K562 (cell line): ENCODE measurements around the gene PPP1R1C. TPM values are rescaled to one million over a fixed set of nuclear protein-coding genes. Genes with fewer than 3 reads are reported as not detected.

Experiments used
- ATAC-seq: fragments of 200-7000 bp; cut with Tn5 transposase; 3 replicates; pipeline ENCODE4 v1.9.1; 2020; ENCODE audit warnings: moderate library complexity
- BruUV-seq: library from RNA; stranded (reverse); fragments of 400-500 nt; replicated peaks from 2 replicates; lab custom pipeline; 2021; lab: Mats Ljungman, UMichigan
- CTCF ChIA-PET: fragments of 300-600 bp; formaldehyde crosslinking; extraction: SDS; loops from one replicate; lab custom pipeline; 2021; ENCODE audit warnings: low intra/inter-chr PET ratio; lab: Yijun Ruan, JAX
- POLR2A ChIA-PET: fragments of 300-600, 350-650 bp; sonication (Branson Sonifier 250); formaldehyde crosslinking; extraction: SDS; loops from one replicate; lab custom pipeline; 2021; ENCODE audit warnings: antibody characterized with exemption, inconsistent platforms; lab: Yijun Ruan, JAX
- DNase-seq, 4 experiments: peaks; one replicate each; pipeline versions ENCODE4 v3.0.0 to v3.0.0-alpha.2; 2011 to 2018; ENCODE audit warnings: low spot score in 3 of 4, mixed read lengths in 3 of 4; ENCODE audit errors: extremely low read depth in 1 of 4
- FAIRE-seq: peaks from 2 replicates; lab custom pipeline; 2011; peaks lifted over from hg19 to GRCh38; lab: Jason Lieb, UNC
- H2AFZ ChIP-seq: 2 replicates; pipeline ENCODE4 v1.6.0; 2011; ENCODE audit warnings: low read depth, low read length, control low read depth, inconsistent platforms
- H3K27ac ChIP-seq: fragments of 200-600 bp; 3 replicates; pipeline ENCODE4 v1.8.0; 2011; ENCODE audit warnings: low read depth, mild to moderate bottlenecking, control low read depth, inconsistent platforms, low read length, moderate library complexity, mixed read lengths; ENCODE audit errors: extremely low read depth
- H3K27me3 ChIP-seq, 2 experiments: fragments of 300-600 bp in 1 of 2; 2 replicates in 1 of 2; 3 replicates in 1 of 2; pipeline versions ENCODE4 v1.6.0 to v1.8.0; 2011; ENCODE audit warnings: inconsistent platforms in 2 of 2, low read length in 2 of 2, mild to moderate bottlenecking in 1 of 2, mixed read lengths in 1 of 2, moderate library complexity in 1 of 2; ENCODE audit not compliant: control insufficient read depth in 2 of 2, insufficient read depth in 2 of 2
- H3K36me3 ChIP-seq: fragments of 300-600 bp; 3 replicates; pipeline ENCODE4 v1.8.0; 2011; ENCODE audit warnings: mild to moderate bottlenecking, low read length, inconsistent platforms; ENCODE audit not compliant: control insufficient read depth, insufficient read depth
- H3K4me1 ChIP-seq, 2 experiments: fragments of 200-600 bp in 1 of 2; replicated peaks in 1 of 2; 2 replicates in 1 of 2; 3 replicates in 1 of 2; pipeline versions ENCODE4 v1.5.1 to v1.8.0; 2011; ENCODE audit warnings: inconsistent platforms in 2 of 2, low read length in 2 of 2, mild to moderate bottlenecking in 1 of 2, mixed read lengths in 1 of 2, moderate library complexity in 1 of 2; ENCODE audit not compliant: control insufficient read depth in 2 of 2, insufficient read depth in 2 of 2
- H3K4me2 ChIP-seq: 2 replicates; pipeline ENCODE4 v1.6.1; 2011; ENCODE audit warnings: low read length, control low read depth, inconsistent platforms, mixed read lengths; ENCODE audit not compliant: insufficient read depth
- H3K4me3 ChIP-seq: fragments of 200-600 bp; sonication (generic), shearing (Covaris generic); 2 replicates; pipeline ENCODE4 v1.5.1; 2016; ENCODE audit warnings: control low read depth, inconsistent platforms
- H3K79me2 ChIP-seq: fragments of 200-600 bp; 3 replicates; pipeline ENCODE4 v1.8.0; 2011; ENCODE audit warnings: low read length, inconsistent platforms; ENCODE audit not compliant: control insufficient read depth, insufficient read depth
- H3K9ac ChIP-seq, 2 experiments: 2 replicates each; pipeline versions ENCODE4 v1.6.0 to v1.6.1; 2011; ENCODE audit warnings: low read depth in 2 of 2, low read length in 2 of 2, control low read depth in 1 of 2, inconsistent platforms in 1 of 2, mild to moderate bottlenecking in 1 of 2, mixed read lengths in 1 of 2; ENCODE audit not compliant: insufficient read depth in 1 of 2
- H3K9me1 ChIP-seq: one replicate; pipeline ENCODE4 v1.6.0; 2011; ENCODE audit warnings: inconsistent platforms, mild to moderate bottlenecking, low read length, moderate library complexity; ENCODE audit not compliant: control insufficient read depth, insufficient read depth
- H3K9me3 ChIP-seq: replicated peaks from 2 replicates; pipeline ENCODE4 v1.5.1; 2011; ENCODE audit warnings: low read depth, low read length, inconsistent platforms; ENCODE audit not compliant: control insufficient read depth, insufficient read depth
- H4K20me1 ChIP-seq: replicated peaks from 2 replicates; pipeline ENCODE4 v1.6.1; 2011; ENCODE audit warnings: low read length, inconsistent platforms, mixed read lengths; ENCODE audit not compliant: control insufficient read depth, insufficient read depth
- ARNT ChIP-seq, 2 experiments: fragments of 450-650 bp; IDR thresholded peaks; 2 replicates each; pipeline ENCODE4 v1.6.1; 2016; ENCODE audit warnings: mild to moderate bottlenecking in 1 of 2
- BCOR ChIP-seq: fragments of 450-650 bp; IDR thresholded peaks from 2 replicates; pipeline ENCODE4 v1.6.1; 2016
- FOXJ3 ChIP-seq: sonication (generic); formaldehyde crosslinking; IDR thresholded peaks from 2 replicates; pipeline ENCODE4 v1.4.0; 2020; ENCODE audit warnings: mild to moderate bottlenecking, missing genetic modification reagents
- HLTF ChIP-seq: fragments of 450-650 bp; IDR thresholded peaks from 2 replicates; pipeline ENCODE4 v1.6.1; 2016
- HMBOX1 ChIP-seq: sonication (generic); IDR thresholded peaks from 2 replicates; pipeline ENCODE4 v1.6.1; 2016
- NFXL1 ChIP-seq: fragments of 450-650 bp; formaldehyde crosslinking; IDR thresholded peaks from 2 replicates; pipeline ENCODE4 v1.4.0; 2021; ENCODE audit warnings: mild to moderate bottlenecking
- PBX2 ChIP-seq, 2 experiments: IDR thresholded peaks in 1 of 2; conservative IDR thresholded peaks in 1 of 2; 2 replicates each; pipeline ENCODE4 v1.6.1; 2016; ENCODE audit warnings: low read depth in 2 of 2, mild to moderate bottlenecking in 1 of 2, missing compliant biosample characterization in 1 of 2, missing genetic modification characterization in 1 of 2, moderate library complexity in 1 of 2
- PHB2 ChIP-seq: fragments of 450-650 bp; IDR thresholded peaks from 2 replicates; pipeline ENCODE4 v1.6.1; 2017; ENCODE audit warnings: low read depth
- POLR2G ChIP-seq: fragments of 200-400 bp; formaldehyde crosslinking; IDR thresholded peaks from 2 replicates; pipeline ENCODE4 v1.6.1; 2017; ENCODE audit warnings: low read depth, mild to moderate bottlenecking, antibody characterized with exemption, low read length, moderate library complexity
- SREBF1 ChIP-seq: fragments of 150-350 bp; IDR thresholded peaks from 2 replicates; pipeline ENCODE4 v1.6.1; 2014; ENCODE audit warnings: antibody characterized with exemption, low read depth, low read length, borderline replicate concordance
- ZC3H11A ChIP-seq: IDR thresholded peaks from 2 replicates; pipeline ENCODE4 v1.6.1; 2012; ENCODE audit warnings: low read depth, low read length, improper control_type of control experiment
- WGBS: fragments of 100-300 bp; shearing (Covaris generic); methylation state at CpG from one replicate; pipeline ENCODE4 v1.1.6; 2016; ENCODE audit warnings: low coverage, mixed read lengths; ENCODE audit not compliant: insufficient coverage; ENCODE audit errors: missing lambda C conversion rate; 5-methylcytosine and 5-hydroxymethylcytosine counted together
- in situ Hi-C: fragments of 300-500 bp; cut with MboI; formaldehyde crosslinking; loops from 4 replicates; pipeline ENCODE4 v1.15.0; 2018; ENCODE audit warnings: inconsistent platforms, mixed read lengths
- intact Hi-C: fragments of 100-400 bp; cut with micrococcal nuclease; formaldehyde crosslinking; loops from 2 replicates; pipeline ENCODE4 v1.14.2; 2022
- polyA plus RNA-seq, 8 experiments: library from polyadenylated mRNA; depleted of rRNA in 4 of 8; stranded (reverse) in 5 of 8; unstranded in 3 of 8; fragments of >200 nt; fragmentation: Nextera tagmentation in 2 of 8; fragmentation: Illumina TruSeq in 1 of 8; extraction: Ambion mirVana in 2 of 8; extraction: Trizol in 1 of 8; gene quantifications; 2 replicates each; pipeline versions ENCODE4 v1.2.1 to v1.2.3, GENCODE V29; 2011 to 2014; ENCODE audit warnings: inconsistent platforms in 1 of 8, missing spikeins in 1 of 8
- total RNA-seq, 7 experiments: library from RNA; depleted of rRNA in 6 of 7; stranded (reverse); fragments of >200 nt in 6 of 7; fragmentation: Illumina TruSeq in 2 of 7; extraction: Trizol in 2 of 7; gene quantifications; 2 replicates each; pipeline versions ENCODE4 v1.2.1 to v1.2.3, GENCODE V29; 2011 to 2021; ENCODE audit warnings: low replicate concordance in 1 of 7
- TF ChIP-seq, protein P1 (sequence below): fragments of 250-450 bp; sonication (Bioruptor Pico); IDR thresholded peaks from 2 replicates; pipeline ENCODE4 v1.5.0; 2021
- TF ChIP-seq, protein P2 (sequence below): IDR thresholded peaks from 2 replicates; pipeline ENCODE4 v1.6.1; 2011; ENCODE audit not compliant: insufficient read length; ENCODE audit errors: extremely low read depth

PPP1R1C gene
- total and polyA plus RNA-seq, 9 of the 15 experiments (the other 6 are each of a cell fraction or from before 2014, with no cell fraction given) = 0.09 to 0.64 (median 0.40) TPM; not detected in 2

DNA sequence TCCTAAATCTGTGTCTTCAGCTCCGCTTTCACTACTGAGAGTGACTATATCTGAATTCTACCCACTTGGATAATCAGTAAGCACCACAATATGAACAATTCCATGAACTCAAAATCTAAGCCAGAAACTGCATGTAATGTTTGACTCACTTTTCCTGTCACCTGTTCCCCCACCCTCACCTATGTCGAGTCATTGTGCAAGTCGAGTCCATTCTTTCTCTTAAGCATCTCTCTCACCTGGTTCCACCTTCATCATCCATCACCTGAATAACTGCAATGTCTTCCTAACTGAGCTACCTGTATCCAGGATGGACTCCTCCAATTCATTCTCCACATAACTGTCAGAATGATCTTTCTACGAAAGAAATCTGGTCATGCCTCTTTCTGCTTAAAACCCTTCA, 58.2 kb downstream of the PPP1R1C start:
- H2AFZ ChIP-seq = no peak overlapping the region
- no peak overlapping the region for H3K4me3 ChIP-seq
- FAIRE-seq (no peak), DNase-seq (no peak), ATAC-seq (no peak)
- H3K9me1 ChIP-seq = no peaks in the 10 kb centered on the region
- no TSS peak for BruUV-seq
- in situ Hi-C loops (no loop called here), intact Hi-C loops (no loop called here)
- 3% methylated on average over 4 of the region's 4 CpGs for WGBS
- H3K36me3 ChIP-seq = no peaks in the 10 kb centered on the region
- H3K4me2 ChIP-seq = no peak overlapping the region
- no peaks in the 10 kb centered on the region for H3K4me1 ChIP-seq
- ChIA-PET CTCF (no interaction called here), POLR2A (no interaction called here)
- H4K20me1 ChIP-seq = no peaks in the 10 kb centered on the region
- no peak overlapping the region for H3K27ac ChIP-seq
- H3K79me2 ChIP-seq = no peaks in the 10 kb centered on the region
- no peaks in the 10 kb centered on the region for H3K9me3 ChIP-seq
- H3K27me3 ChIP-seq = no peaks in the 10 kb centered on the region
- TF ChIP-seq, protein P1, sequence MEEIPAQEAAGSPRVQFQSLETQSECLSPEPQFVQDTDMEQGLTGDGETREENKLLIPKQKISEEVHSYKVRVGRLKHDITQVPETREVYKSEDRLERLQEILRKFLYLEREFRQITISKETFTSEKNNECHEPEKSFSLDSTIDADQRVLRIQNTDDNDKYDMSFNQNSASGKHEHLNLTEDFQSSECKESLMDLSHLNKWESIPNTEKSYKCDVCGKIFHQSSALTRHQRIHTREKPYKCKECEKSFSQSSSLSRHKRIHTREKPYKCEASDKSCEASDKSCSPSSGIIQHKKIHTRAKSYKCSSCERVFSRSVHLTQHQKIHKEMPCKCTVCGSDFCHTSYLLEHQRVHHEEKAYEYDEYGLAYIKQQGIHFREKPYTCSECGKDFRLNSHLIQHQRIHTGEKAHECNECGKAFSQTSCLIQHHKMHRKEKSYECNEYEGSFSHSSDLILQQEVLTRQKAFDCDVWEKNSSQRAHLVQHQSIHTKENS = no peak
- no peak for TF ChIP-seq POLR2G
- no peak for TF ChIP-seq HLTF
- TF ChIP-seq NFXL1 (CRISPR knock-in tag) = no peak
- TF ChIP-seq FOXJ3 (CRISPR knock-in tag) = no peak
- TF ChIP-seq PBX2 (CRISPR knock-in tag; IDR thresholded peaks at IDR 0.05; ENCODE audit: low read depth) = no peak
- no peak for TF ChIP-seq PBX2 (tag; conservative IDR thresholded peaks at IDR 0.05; ENCODE audit: low read depth)
- TF ChIP-seq ZC3H11A = no peak
- no peak for TF ChIP-seq BCOR
- TF ChIP-seq ARNT (IDR thresholded peaks at IDR 0.05) = no peak
- TF ChIP-seq, protein P2, sequence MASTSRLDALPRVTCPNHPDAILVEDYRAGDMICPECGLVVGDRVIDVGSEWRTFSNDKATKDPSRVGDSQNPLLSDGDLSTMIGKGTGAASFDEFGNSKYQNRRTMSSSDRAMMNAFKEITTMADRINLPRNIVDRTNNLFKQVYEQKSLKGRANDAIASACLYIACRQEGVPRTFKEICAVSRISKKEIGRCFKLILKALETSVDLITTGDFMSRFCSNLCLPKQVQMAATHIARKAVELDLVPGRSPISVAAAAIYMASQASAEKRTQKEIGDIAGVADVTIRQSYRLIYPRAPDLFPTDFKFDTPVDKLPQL = no peak
- no peak for TF ChIP-seq SREBF1
- no peak for TF ChIP-seq PHB2
- TF ChIP-seq HMBOX1 = no peak
- TF ChIP-seq, all 486 proteins: peak for 0
- no peak overlapping the region for H3K9ac ChIP-seq
